Esophagus squamous epithelium (tissue), 4 donors: ENCODE measurements around the gene GALNT6.

ENCODE experiments used
- POLR2A ChIP-seq, 4 donors: fragments of 450-650 bp; IDR thresholded peaks; one replicate each; pipeline ENCODE4 v1.6.1; 2017; ENCODE audit warnings: antibody characterized with exemption in 4 of 4, mild to moderate bottlenecking in 4 of 4, moderate library complexity in 3 of 4
- TF ChIP-seq, protein P1 (sequence below), 6 experiments: fragments of 450-650 bp in 4 of 6; fragments of 200-600 bp in 2 of 6; sonication (generic) in 2 of 6; IDR thresholded peaks; one replicate each; pipeline ENCODE4 v1.5.1; 2016 to 2019; ENCODE audit warnings: antibody characterized with exemption in 6 of 6, mild to moderate bottlenecking in 4 of 6, moderate library complexity in 4 of 6

DNA sequence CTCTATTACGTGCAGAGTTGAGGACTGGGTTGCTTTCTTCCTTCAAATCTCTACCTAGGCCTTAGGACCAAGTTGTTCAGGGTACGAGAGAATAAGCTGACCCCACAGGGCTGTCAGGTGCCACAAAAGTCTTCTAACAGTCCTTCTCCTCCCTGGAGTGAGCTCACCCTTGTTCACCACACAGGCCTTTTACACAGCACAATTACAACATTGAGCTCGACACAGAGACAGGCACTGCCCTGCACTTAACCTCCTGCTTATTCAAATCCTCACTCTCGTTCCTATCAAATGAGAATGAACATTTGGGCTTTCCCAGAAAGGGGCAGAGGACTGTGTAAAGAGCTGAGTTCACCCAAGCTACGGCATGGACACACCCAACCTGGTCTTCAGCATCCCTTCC, 2.4 kb downstream of the GALNT6 start:
- TF ChIP-seq, protein P1, sequence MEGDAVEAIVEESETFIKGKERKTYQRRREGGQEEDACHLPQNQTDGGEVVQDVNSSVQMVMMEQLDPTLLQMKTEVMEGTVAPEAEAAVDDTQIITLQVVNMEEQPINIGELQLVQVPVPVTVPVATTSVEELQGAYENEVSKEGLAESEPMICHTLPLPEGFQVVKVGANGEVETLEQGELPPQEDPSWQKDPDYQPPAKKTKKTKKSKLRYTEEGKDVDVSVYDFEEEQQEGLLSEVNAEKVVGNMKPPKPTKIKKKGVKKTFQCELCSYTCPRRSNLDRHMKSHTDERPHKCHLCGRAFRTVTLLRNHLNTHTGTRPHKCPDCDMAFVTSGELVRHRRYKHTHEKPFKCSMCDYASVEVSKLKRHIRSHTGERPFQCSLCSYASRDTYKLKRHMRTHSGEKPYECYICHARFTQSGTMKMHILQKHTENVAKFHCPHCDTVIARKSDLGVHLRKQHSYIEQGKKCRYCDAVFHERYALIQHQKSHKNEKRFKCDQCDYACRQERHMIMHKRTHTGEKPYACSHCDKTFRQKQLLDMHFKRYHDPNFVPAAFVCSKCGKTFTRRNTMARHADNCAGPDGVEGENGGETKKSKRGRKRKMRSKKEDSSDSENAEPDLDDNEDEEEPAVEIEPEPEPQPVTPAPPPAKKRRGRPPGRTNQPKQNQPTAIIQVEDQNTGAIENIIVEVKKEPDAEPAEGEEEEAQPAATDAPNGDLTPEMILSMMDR (IDR thresholded peaks at IDR 0.05): no peak
- no peak for TF ChIP-seq POLR2A (IDR thresholded peaks at IDR 0.05)
